HepG2 (cell line): ENCODE results near the gene SCRN3. TPM values are rescaled to one million over a fixed set of nuclear protein-coding genes. Genes with fewer than 3 reads are reported as not detected.

Experiments used
- CHD4 ChIP-seq: fragments of 200-600 bp; sonication (generic); IDR thresholded peaks from 2 replicates; pipeline ENCODE4 v1.7.0; 2017; ENCODE audit warnings: mild to moderate bottlenecking, low read length, borderline replicate concordance
- HNRNPLL ChIP-seq: fragments of 200-400 bp; formaldehyde crosslinking; IDR thresholded peaks from 2 replicates; pipeline ENCODE4 v1.6.1; 2017; ENCODE audit warnings: mild to moderate bottlenecking, low read depth, low read length; ENCODE audit not compliant: poor library complexity, severe bottlenecking
- KDM6A ChIP-seq: IDR thresholded peaks from 2 replicates; pipeline ENCODE4 v1.6.1; 2016; ENCODE audit warnings: low read depth
- MAFF ChIP-seq: IDR thresholded peaks from 2 replicates; pipeline ENCODE4 v1.6.1; 2011; ENCODE audit warnings: low read depth, low read length, improper control_type of control experiment
- MAFK ChIP-seq, 2 experiments: IDR thresholded peaks in 1 of 2; conservative IDR thresholded peaks in 1 of 2; 2 replicates each; pipeline ENCODE4 v1.6.1; 2011; ENCODE audit warnings: improper control_type of control experiment in 2 of 2, low read length in 2 of 2
- MED8 ChIP-seq: sonication (generic); formaldehyde crosslinking; IDR thresholded peaks from 2 replicates; pipeline ENCODE4 v1.8.1; 2023; ENCODE audit warnings: mild to moderate bottlenecking, missing genetic modification reagents; ENCODE audit not compliant: insufficient replicate concordance
- NFIB ChIP-seq: sonication (generic); formaldehyde crosslinking; IDR thresholded peaks from 2 replicates; pipeline ENCODE4 v1.9.0; 2021; ENCODE audit warnings: missing genetic modification reagents, mild to moderate bottlenecking, borderline replicate concordance
- POLR2AphosphoS5 ChIP-seq: IDR thresholded peaks from 2 replicates; pipeline ENCODE4 v1.6.1; 2012; ENCODE audit warnings: low read depth, low read length
- YEATS4 ChIP-seq: sonication (generic); formaldehyde crosslinking; IDR thresholded peaks from 2 replicates; pipeline ENCODE4 v1.4.0; 2020; ENCODE audit warnings: missing genetic modification reagents, borderline replicate concordance
- ZNF350 ChIP-seq: sonication (generic); formaldehyde crosslinking; IDR thresholded peaks from 2 replicates; pipeline ENCODE4 v1.4.0; 2020; ENCODE audit warnings: mild to moderate bottlenecking, low read depth, missing genetic modification reagents, borderline replicate concordance
- ZNF501 ChIP-seq: sonication (generic); formaldehyde crosslinking; IDR thresholded peaks from 2 replicates; pipeline ENCODE4 v1.5.1; 2020; ENCODE audit warnings: mild to moderate bottlenecking, moderate library complexity, missing genetic modification reagents
- ZNF605 ChIP-seq: sonication (generic); formaldehyde crosslinking; IDR thresholded peaks from 2 replicates; pipeline ENCODE4 v1.8.0; 2022; ENCODE audit warnings: mild to moderate bottlenecking, missing genetic modification reagents
- ZNF7 ChIP-seq: IDR thresholded peaks from 2 replicates; pipeline ENCODE4 v1.6.1; 2016; ENCODE audit warnings: missing biosample characterization, missing genetic modification reagents
- polyA plus RNA-seq, 8 experiments: library from polyadenylated mRNA; depleted of rRNA in 3 of 8; stranded (reverse) in 7 of 8; unstranded in 1 of 8; fragments of >200 nt; fragmentation: Illumina TruSeq in 4 of 8; extraction: Trizol in 4 of 8; gene quantifications; 2 replicates each; pipeline versions ENCODE4 v1.2.1 to v1.2.3, GENCODE V29; 2011 to 2016; ENCODE audit warnings: low read depth in 4 of 8, missing spikeins in 1 of 8, mixed read lengths in 1 of 8; ENCODE audit not compliant: insufficient read depth in 1 of 8
- total RNA-seq, 5 experiments: library from RNA; depleted of rRNA; stranded (reverse); fragments of >200 nt; fragmentation: Illumina TruSeq; extraction: Trizol; gene quantifications; 2 replicates each; pipeline ENCODE4 v1.2.3, GENCODE V29; 2016; ENCODE audit warnings: low read depth in 1 of 5
- TF ChIP-seq, protein P1 (sequence below): fragments of 450-650 bp; IDR thresholded peaks from 2 replicates; pipeline ENCODE4 v1.6.1; 2016
- TF ChIP-seq, protein P2 (sequence below): sonication (generic); formaldehyde crosslinking; IDR thresholded peaks from 2 replicates; pipeline ENCODE4 v1.5.1; 2020; ENCODE audit warnings: missing genetic modification reagents, mild to moderate bottlenecking, borderline replicate concordance

The SCRN3 gene
- total and polyA plus RNA-seq, 2 of the 13 experiments (the other 11 are each of a cell fraction or from before 2014, with no cell fraction given) = 6.6 to 11.3 TPM

DNA sequence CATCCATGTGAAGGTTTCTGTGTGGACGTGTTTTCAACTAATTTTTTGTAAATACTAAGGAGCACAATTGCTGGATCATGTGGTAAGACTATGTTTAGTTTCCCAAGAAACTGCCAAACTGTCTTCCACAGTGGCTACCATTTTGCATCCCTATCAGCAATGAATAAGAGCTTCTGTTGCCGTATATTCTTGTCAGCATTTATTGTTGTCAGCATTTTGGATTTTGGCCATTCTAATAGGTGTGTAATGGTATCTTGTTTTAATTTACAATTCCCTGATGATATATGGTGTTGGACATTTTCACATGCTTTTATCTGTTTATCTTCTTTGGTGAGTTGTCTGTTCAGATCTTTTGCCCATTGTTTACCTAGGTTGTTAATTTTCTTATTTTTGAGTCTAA lies 34.5 kb downstream of the SCRN3 start (continued):
- no peak for TF ChIP-seq ZNF501 (CRISPR knock-in tag)
- no peak for TF ChIP-seq POLR2AphosphoS5
- peak; percentile 58 to 68; a peak in 3 of 4 replicates for TF ChIP-seq MAFK (conservative IDR thresholded peaks at IDR 0.05 in 1 of 2, IDR thresholded peaks at IDR 0.05 in 1 of 2; ENCODE audit: low read length in 2 of 2)
- no peak for TF ChIP-seq ZNF605 (CRISPR knock-in tag)
- no peak for TF ChIP-seq CHD4
- no peak for TF ChIP-seq ZNF350 (CRISPR knock-in tag)
- TF ChIP-seq MAFF = peak; percentile 55
- no peak for TF ChIP-seq MED8 (CRISPR knock-in tag)
- TF ChIP-seq, protein P1, sequence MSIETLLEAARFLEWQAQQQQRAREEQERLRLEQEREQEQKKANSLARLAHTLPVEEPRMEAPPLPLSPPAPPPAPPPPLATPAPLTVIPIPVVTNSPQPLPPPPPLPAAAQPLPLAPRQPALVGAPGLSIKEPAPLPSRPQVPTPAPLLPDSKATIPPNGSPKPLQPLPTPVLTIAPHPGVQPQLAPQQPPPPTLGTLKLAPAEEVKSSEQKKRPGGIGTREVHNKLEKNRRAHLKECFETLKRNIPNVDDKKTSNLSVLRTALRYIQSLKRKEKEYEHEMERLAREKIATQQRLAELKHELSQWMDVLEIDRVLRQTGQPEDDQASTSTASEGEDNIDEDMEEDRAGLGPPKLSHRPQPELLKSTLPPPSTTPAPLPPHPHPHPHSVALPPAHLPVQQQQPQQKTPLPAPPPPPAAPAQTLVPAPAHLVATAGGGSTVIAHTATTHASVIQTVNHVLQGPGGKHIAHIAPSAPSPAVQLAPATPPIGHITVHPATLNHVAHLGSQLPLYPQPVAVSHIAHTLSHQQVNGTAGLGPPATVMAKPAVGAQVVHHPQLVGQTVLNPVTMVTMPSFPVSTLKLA = no peak
- TF ChIP-seq, protein P2, sequence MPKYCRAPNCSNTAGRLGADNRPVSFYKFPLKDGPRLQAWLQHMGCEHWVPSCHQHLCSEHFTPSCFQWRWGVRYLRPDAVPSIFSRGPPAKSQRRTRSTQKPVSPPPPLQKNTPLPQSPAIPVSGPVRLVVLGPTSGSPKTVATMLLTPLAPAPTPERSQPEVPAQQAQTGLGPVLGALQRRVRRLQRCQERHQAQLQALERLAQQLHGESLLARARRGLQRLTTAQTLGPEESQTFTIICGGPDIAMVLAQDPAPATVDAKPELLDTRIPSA = no peak
- no peak for TF ChIP-seq YEATS4 (CRISPR knock-in tag)
- 0 out of 2 replicates have a peak, but pooled peaks have one; percentile 23 for TF ChIP-seq ZNF7 (CRISPR knock-in tag)
- TF ChIP-seq HNRNPLL = no peak
- TF ChIP-seq NFIB (CRISPR knock-in tag) = no peak
- TF ChIP-seq KDM6A (CRISPR knock-in tag) = no peak
